Measurements from ENCODE around the gene ZNF334.

GRCh38 chr20:46463852-46464251, 49.5 kb downstream of the ZNF334 start:
- TF ChIP-seq CTCF (conservative IDR thresholded peaks at IDR 0.05; ENCODE audit: low read length) (no peak), EZH2phosphoT487 (IDR thresholded peaks at IDR 0.05; ENCODE audit: borderline replicate concordance) (no peak)
